AG04450 (cell line): ENCODE data around the gene FOLR1. TPM values are rescaled to one million over a fixed set of nuclear protein-coding genes. Genes with fewer than 3 reads are reported as not detected.

ENCODE experiments used
- CTCF ChIA-PET: fragments of 300-600, 350-600 bp; formaldehyde crosslinking; extraction: SDS; loops from one replicate; lab custom pipeline; 2022; ENCODE audit warnings: antibody characterized with exemption, inconsistent platforms; lab: Charles Lee
- POLR2A ChIA-PET: fragments of 350-600 bp; formaldehyde crosslinking; extraction: SDS; loops from one replicate; lab custom pipeline; 2021; ENCODE audit warnings: antibody characterized with exemption, inconsistent platforms; lab: Yijun Ruan, JAX
- DNase-seq: peaks from one replicate; pipeline ENCODE4 v3.0.0-alpha.2; 2011; ENCODE audit warnings: low read depth, low spot score
- H3K27ac ChIP-seq: one replicate; pipeline ENCODE4 v1.5.1; 2012; ENCODE audit warnings: low read depth, low read length, control low read depth
- H3K27me3 ChIP-seq: one replicate; pipeline ENCODE4 v1.6.0; 2012; ENCODE audit warnings: low read length; ENCODE audit not compliant: control insufficient read depth, insufficient read depth
- H3K4me3 ChIP-seq: 2 replicates; pipeline ENCODE4 v1.5.1; 2011; ENCODE audit warnings: mild to moderate bottlenecking, low read depth, low read length, control low read depth
- H3K9me3 ChIP-seq: 2 replicates; pipeline ENCODE4 v1.5.1; 2012; ENCODE audit warnings: low read length; ENCODE audit not compliant: control insufficient read depth, insufficient read depth
- CTCF ChIP-seq: IDR thresholded peaks from 2 replicates; pipeline ENCODE4 v1.5.1; 2011; ENCODE audit warnings: low read depth, low read length, control low read depth, inconsistent platforms
- polyA plus RNA-seq: library from polyadenylated mRNA; depleted of rRNA; stranded (reverse); fragments of >200 nt; gene quantifications from 2 replicates; pipeline ENCODE4 v1.2.3, GENCODE V29; 2011

FOLR1 gene
- polyA plus RNA-seq, 1 experiment = 0.19 TPM

DNA sequence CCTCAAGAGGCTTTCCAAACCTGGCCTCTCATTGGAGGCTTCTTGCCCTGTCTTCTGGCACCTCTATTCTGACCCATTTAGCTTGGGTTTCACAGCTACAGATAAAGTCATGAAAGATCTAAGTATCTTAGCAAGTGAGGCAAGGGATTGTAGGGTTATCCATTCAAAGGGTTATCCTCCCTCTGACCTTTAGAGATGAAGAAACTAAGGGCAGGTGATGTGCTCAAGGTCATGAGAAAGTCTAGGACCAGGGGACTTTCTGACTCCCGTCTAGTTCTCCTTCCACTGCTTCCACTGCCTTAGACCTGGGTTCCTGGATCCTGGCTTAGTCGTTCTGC lies 44.8 kb downstream of the FOLR1 start:
- POLR2A ChIA-PET = no interaction called here
- peaks cover 3% of the 10 kb centered on the region; the same call in 1 of the 2 replicates for H3K9me3 ChIP-seq
- no peak overlapping the region for H3K27ac ChIP-seq
- CTCF ChIA-PET = interaction anchor here (1.2 to 5.4 kb wide), 10 partner anchors 9 to 260 kb away, joined by 3 to 34 read pairs (median 7); no protein-coding TSS in a partner anchor
- TF ChIP-seq CTCF = no peak
- no peak overlapping the region for H3K4me3 ChIP-seq
- no peak for DNase-seq
- H3K27me3 ChIP-seq = peaks cover 15% of the 10 kb centered on the region

- POLR2A ChIA-PET = interaction anchor here (0.6 to 1.3 kb wide), 4 partner anchors 13 to 193 kb away, joined by 3 to 4 read pairs (median 3); partner anchors contain the start of genes ANAPC15 and INPPL1
- Histone ChIP-seq H3K4me3 (no peak overlapping the region), H3K27me3 (peaks cover 20% of the 10 kb centered on the region), H3K27ac (no peak overlapping the region), H3K9me3 (peaks cover 3% of the 10 kb centered on the region; the same call in 1 of the 2 replicates)
- CTCF ChIA-PET = interaction anchor here (0.6 to 5.4 kb wide), 14 partner anchors 9 to 260 kb away, joined by 3 to 34 read pairs (median 4); no protein-coding TSS in a partner anchor
- TF ChIP-seq CTCF = no peak
- no peak for DNase-seq
Observed at GRCh38 chr11:72237112-72237931, 45.4 kb downstream of the FOLR1 start.

GRCh38 chr11:72238040-72238450 lies 46.1 kb downstream of the FOLR1 start:
- Histone ChIP-seq H3K27ac (no peak overlapping the region), H3K9me3 (peaks cover 4% of the 10 kb centered on the region; the same call in 1 of the 2 replicates), H3K27me3 (peaks cover 27% of the 10 kb centered on the region), H3K4me3 (no peak overlapping the region)
- ChIA-PET POLR2A (interaction anchor here (1.1 to 1.3 kb wide), 3 partner anchors 15 to 192 kb away, joined by 3 to 4 read pairs (median 3); partner anchors contain the start of gene ANAPC15), CTCF (interaction anchor here (0.6 to 5.4 kb wide), 14 partner anchors 9 to 261 kb away, joined by 3 to 34 read pairs (median 4); no protein-coding TSS in a partner anchor)
- DNase-seq = no peak
- peak; percentile 79 for TF ChIP-seq CTCF

- H3K4me3 ChIP-seq = no peak overlapping the region
- peaks cover 10% of the 10 kb centered on the region; the same call in 1 of the 2 replicates for H3K9me3 ChIP-seq
- H3K27me3 ChIP-seq = peaks cover 33% of the 10 kb centered on the region
- TF ChIP-seq CTCF = no peak
- no peak for DNase-seq
- POLR2A ChIA-PET = interaction anchor here (1.1 to 2.3 kb wide), 4 partner anchors 15 to 192 kb away, joined by 3 to 9 read pairs (median 4); partner anchors contain the start of gene ANAPC15
- no peak overlapping the region for H3K27ac ChIP-seq
- CTCF ChIA-PET = interaction anchor here (0.6 to 5.4 kb wide), 11 partner anchors 9 to 292 kb away, joined by 3 to 34 read pairs (median 6); no protein-coding TSS in a partner anchor
Observed at GRCh38 chr11:72238492-72239312, 46.8 kb downstream of the FOLR1 start.
